K562 (cell line): Measurements from ENCODE around the gene TPD52L1. TPM values are rescaled to one million over a fixed set of nuclear protein-coding genes. Genes with fewer than 3 reads are reported as not detected.
A peak's percentile ranks its signal among the peaks of the same experiment; 100 is the strongest.

Experiments used
- ATAC-seq: fragments of 200-7000 bp; cut with Tn5 transposase; 3 replicates; pipeline ENCODE4 v1.9.1; 2020; ENCODE audit warnings: moderate library complexity
- BruUV-seq: library from RNA; stranded (reverse); fragments of 400-500 nt; replicated peaks from 2 replicates; lab custom pipeline; 2021; lab: Mats Ljungman, UMichigan
- CTCF ChIA-PET: fragments of 300-600 bp; formaldehyde crosslinking; extraction: SDS; loops from one replicate; lab custom pipeline; 2021; ENCODE audit warnings: low intra/inter-chr PET ratio; lab: Yijun Ruan, JAX
- POLR2A ChIA-PET: fragments of 300-600, 350-650 bp; sonication (Branson Sonifier 250); formaldehyde crosslinking; extraction: SDS; loops from one replicate; lab custom pipeline; 2021; ENCODE audit warnings: antibody characterized with exemption, inconsistent platforms; lab: Yijun Ruan, JAX
- DNase-seq, 4 experiments: peaks; one replicate each; pipeline versions ENCODE4 v3.0.0 to v3.0.0-alpha.2; 2011 to 2018; ENCODE audit warnings: low spot score in 3 of 4, mixed read lengths in 3 of 4; ENCODE audit errors: extremely low read depth in 1 of 4
- FAIRE-seq: peaks from 2 replicates; lab custom pipeline; 2011; peaks lifted over from hg19 to GRCh38; lab: Jason Lieb, UNC
- H2AFZ ChIP-seq: 2 replicates; pipeline ENCODE4 v1.6.0; 2011; ENCODE audit warnings: low read depth, low read length, control low read depth, inconsistent platforms
- H3K27ac ChIP-seq: fragments of 200-600 bp; 3 replicates; pipeline ENCODE4 v1.8.0; 2011; ENCODE audit warnings: low read depth, mild to moderate bottlenecking, control low read depth, inconsistent platforms, low read length, moderate library complexity, mixed read lengths; ENCODE audit errors: extremely low read depth
- H3K27me3 ChIP-seq, 2 experiments: fragments of 300-600 bp in 1 of 2; 2 replicates in 1 of 2; 3 replicates in 1 of 2; pipeline versions ENCODE4 v1.6.0 to v1.8.0; 2011; ENCODE audit warnings: inconsistent platforms in 2 of 2, low read length in 2 of 2, mild to moderate bottlenecking in 1 of 2, mixed read lengths in 1 of 2, moderate library complexity in 1 of 2; ENCODE audit not compliant: control insufficient read depth in 2 of 2, insufficient read depth in 2 of 2
- H3K36me3 ChIP-seq: fragments of 300-600 bp; 3 replicates; pipeline ENCODE4 v1.8.0; 2011; ENCODE audit warnings: mild to moderate bottlenecking, low read length, inconsistent platforms; ENCODE audit not compliant: control insufficient read depth, insufficient read depth
- H3K4me1 ChIP-seq, 2 experiments: fragments of 200-600 bp in 1 of 2; replicated peaks in 1 of 2; 2 replicates in 1 of 2; 3 replicates in 1 of 2; pipeline versions ENCODE4 v1.5.1 to v1.8.0; 2011; ENCODE audit warnings: inconsistent platforms in 2 of 2, low read length in 2 of 2, mild to moderate bottlenecking in 1 of 2, mixed read lengths in 1 of 2, moderate library complexity in 1 of 2; ENCODE audit not compliant: control insufficient read depth in 2 of 2, insufficient read depth in 2 of 2
- H3K4me2 ChIP-seq: 2 replicates; pipeline ENCODE4 v1.6.1; 2011; ENCODE audit warnings: low read length, control low read depth, inconsistent platforms, mixed read lengths; ENCODE audit not compliant: insufficient read depth
- H3K4me3 ChIP-seq: fragments of 200-600 bp; sonication (generic), shearing (Covaris generic); 2 replicates; pipeline ENCODE4 v1.5.1; 2016; ENCODE audit warnings: control low read depth, inconsistent platforms
- H3K79me2 ChIP-seq: fragments of 200-600 bp; 3 replicates; pipeline ENCODE4 v1.8.0; 2011; ENCODE audit warnings: low read length, inconsistent platforms; ENCODE audit not compliant: control insufficient read depth, insufficient read depth
- H3K9ac ChIP-seq, 2 experiments: 2 replicates each; pipeline versions ENCODE4 v1.6.0 to v1.6.1; 2011; ENCODE audit warnings: low read depth in 2 of 2, low read length in 2 of 2, control low read depth in 1 of 2, inconsistent platforms in 1 of 2, mild to moderate bottlenecking in 1 of 2, mixed read lengths in 1 of 2; ENCODE audit not compliant: insufficient read depth in 1 of 2
- H3K9me1 ChIP-seq: one replicate; pipeline ENCODE4 v1.6.0; 2011; ENCODE audit warnings: inconsistent platforms, mild to moderate bottlenecking, low read length, moderate library complexity; ENCODE audit not compliant: control insufficient read depth, insufficient read depth
- H3K9me3 ChIP-seq: replicated peaks from 2 replicates; pipeline ENCODE4 v1.5.1; 2011; ENCODE audit warnings: low read depth, low read length, inconsistent platforms; ENCODE audit not compliant: control insufficient read depth, insufficient read depth
- H4K20me1 ChIP-seq: replicated peaks from 2 replicates; pipeline ENCODE4 v1.6.1; 2011; ENCODE audit warnings: low read length, inconsistent platforms, mixed read lengths; ENCODE audit not compliant: control insufficient read depth, insufficient read depth
- CCNT2 ChIP-seq: IDR thresholded peaks from 2 replicates; pipeline ENCODE4 v1.6.1; 2011; ENCODE audit warnings: borderline replicate concordance, low read depth, mild to moderate bottlenecking, moderate library complexity, mixed read lengths, low read length; ENCODE audit not compliant: insufficient read length; ENCODE audit errors: extremely low read depth
- CEBPB ChIP-seq: fragments of 450-650 bp; IDR thresholded peaks from 2 replicates; pipeline ENCODE4 v1.6.1; 2016; ENCODE audit warnings: missing genetic modification characterization, missing compliant biosample characterization
- GTF2B ChIP-seq: IDR thresholded peaks from 2 replicates; pipeline ENCODE4 v1.6.1; 2011; ENCODE audit not compliant: insufficient read length; ENCODE audit errors: extremely low read depth
- HES1 ChIP-seq: fragments of 450-650 bp; IDR thresholded peaks from 2 replicates; pipeline ENCODE4 v1.6.1; 2016; ENCODE audit warnings: low read depth, mild to moderate bottlenecking, moderate library complexity
- HMGN3 ChIP-seq: IDR thresholded peaks from 2 replicates; pipeline ENCODE4 v1.6.1; 2011; ENCODE audit warnings: borderline replicate concordance, low read depth, mild to moderate bottlenecking, mixed read lengths, low read length; ENCODE audit not compliant: insufficient read length; ENCODE audit errors: extremely low read depth
- HNRNPL ChIP-seq: fragments of 200-400 bp; formaldehyde crosslinking; IDR thresholded peaks from 2 replicates; pipeline ENCODE4 v1.6.1; 2017; ENCODE audit warnings: low read depth, mild to moderate bottlenecking, low read length
- KAT8 ChIP-seq: fragments of 450-650 bp; IDR thresholded peaks from 2 replicates; pipeline ENCODE4 v1.6.1; 2016; ENCODE audit warnings: low read depth, mild to moderate bottlenecking
- POLR2AphosphoS2 ChIP-seq: IDR thresholded peaks from 2 replicates; pipeline ENCODE4 v1.6.1; 2012; ENCODE audit warnings: low read length, improper control_type of control experiment
- SLC30A9 ChIP-seq: fragments of 250-450 bp; sonication (Bioruptor Pico); IDR thresholded peaks from 2 replicates; pipeline ENCODE4 v1.8.0; 2022; ENCODE audit warnings: mild to moderate bottlenecking, moderate library complexity
- TFAM ChIP-seq: fragments of 250-450 bp; sonication (Bioruptor Pico); conservative IDR thresholded peaks from 2 replicates; pipeline ENCODE4 v1.5.0; 2021; ENCODE audit warnings: mild to moderate bottlenecking, moderate library complexity
- ZBTB7A ChIP-seq: IDR thresholded peaks from 2 replicates; pipeline ENCODE4 v1.6.1; 2011; ENCODE audit warnings: low read depth, mild to moderate bottlenecking, low read length, moderate library complexity, borderline replicate concordance; ENCODE audit not compliant: control insufficient read depth
- ZNF407 ChIP-seq: fragments of 450-650 bp; IDR thresholded peaks from 2 replicates; pipeline ENCODE4 v1.6.1; 2016; ENCODE audit warnings: low read depth
- ZNF766 ChIP-seq: fragments of 200-800 bp; sonication (Bioruptor generic); conservative IDR thresholded peaks from 2 replicates; pipeline ENCODE4 v1.6.1; 2016; ENCODE audit warnings: missing genetic modification characterization, missing compliant biosample characterization
- WGBS: fragments of 100-300 bp; shearing (Covaris generic); methylation state at CpG from one replicate; pipeline ENCODE4 v1.1.6; 2016; ENCODE audit warnings: low coverage, mixed read lengths; ENCODE audit not compliant: insufficient coverage; ENCODE audit errors: missing lambda C conversion rate; 5-methylcytosine and 5-hydroxymethylcytosine counted together
- in situ Hi-C: fragments of 300-500 bp; cut with MboI; formaldehyde crosslinking; loops from 4 replicates; pipeline ENCODE4 v1.15.0; 2018; ENCODE audit warnings: inconsistent platforms, mixed read lengths
- intact Hi-C: fragments of 100-400 bp; cut with micrococcal nuclease; formaldehyde crosslinking; loops from 2 replicates; pipeline ENCODE4 v1.14.2; 2022
- polyA plus RNA-seq, 8 experiments: library from polyadenylated mRNA; depleted of rRNA in 4 of 8; stranded (reverse) in 5 of 8; unstranded in 3 of 8; fragments of >200 nt; fragmentation: Nextera tagmentation in 2 of 8; fragmentation: Illumina TruSeq in 1 of 8; extraction: Ambion mirVana in 2 of 8; extraction: Trizol in 1 of 8; gene quantifications; 2 replicates each; pipeline versions ENCODE4 v1.2.1 to v1.2.3, GENCODE V29; 2011 to 2014; ENCODE audit warnings: inconsistent platforms in 1 of 8, missing spikeins in 1 of 8
- total RNA-seq, 7 experiments: library from RNA; depleted of rRNA in 6 of 7; stranded (reverse); fragments of >200 nt in 6 of 7; fragmentation: Illumina TruSeq in 2 of 7; extraction: Trizol in 2 of 7; gene quantifications; 2 replicates each; pipeline versions ENCODE4 v1.2.1 to v1.2.3, GENCODE V29; 2011 to 2021; ENCODE audit warnings: low replicate concordance in 1 of 7

The TPD52L1 gene
- total and polyA plus RNA-seq, 9 of the 15 experiments (the other 6 are each of a cell fraction or from before 2014, with no cell fraction given): 12.9 to 149 (median 75.7) TPM

- FAIRE-seq (peak; percentile 46), ATAC-seq (peak; percentile 61), DNase-seq (no peak)
- in situ Hi-C loops (no loop called here), intact Hi-C loops (no loop called here)
- H3K9ac ChIP-seq: no peak overlapping the region; a peak in 1 of 4 replicates
- WGBS: 66% methylated on average over 4 of the region's 4 CpGs
- H4K20me1 ChIP-seq: no peaks in the 10 kb centered on the region
- H3K4me3 ChIP-seq: no peak overlapping the region
- ChIA-PET CTCF (no interaction called here), POLR2A (interaction anchor here (0.7 to 1.3 kb wide), 4 partner anchors 21 to 521 kb away, joined by 3 read pairs; no protein-coding TSS in a partner anchor)
- peak overlapping the region; percentile 53; the same call in 2 of the 3 replicates for H3K27ac ChIP-seq
- peaks cover 13% of the 10 kb centered on the region; the same call in 2 of the 3 replicates for H3K36me3 ChIP-seq
- H3K9me1 ChIP-seq: no peaks in the 10 kb centered on the region
- BruUV-seq: no TSS peak
- H3K27me3 ChIP-seq: no peaks in the 10 kb centered on the region
- no peak overlapping the region for H2AFZ ChIP-seq
- H3K4me2 ChIP-seq: peak overlapping the region; percentile 45
- peaks cover 5 to 13% of the 10 kb centered on the region in 2 experiments; a peak in 4 of 5 replicates for H3K4me1 ChIP-seq
- no peaks in the 10 kb centered on the region; the same call in 1 of the 2 replicates for H3K9me3 ChIP-seq
- H3K79me2 ChIP-seq: no peaks in the 10 kb centered on the region; the same call in 2 of the 3 replicates
- TF ChIP-seq KAT8: no peak
- no peak for TF ChIP-seq HES1
- TF ChIP-seq ZNF766: no peak
- no peak for TF ChIP-seq CCNT2
- TF ChIP-seq ZNF407: no peak
- TF ChIP-seq POLR2AphosphoS2: no peak
- no peak for TF ChIP-seq HNRNPL
- no peak for TF ChIP-seq TFAM (CRISPR knock-in tag)
- TF ChIP-seq HMGN3: no peak
- TF ChIP-seq SLC30A9 (CRISPR knock-in tag): no peak
- no peak for TF ChIP-seq ZBTB7A
- no peak for TF ChIP-seq GTF2B
- no peak for TF ChIP-seq CEBPB (tag)
These were observed 91.5 kb downstream of the TPD52L1 start for GRCh38 chr6:125245109-125245508.
